ENCODE results near the gene PRKCA. TPM values are rescaled to one million over a fixed set of nuclear protein-coding genes. Genes with fewer than 3 reads are reported as not detected.

Gene PRKCA
- total and polyA plus RNA-seq, 2 experiments from 2014 or later = 6.4 to 35.4 TPM

- TF ChIP-seq POLR2AphosphoS5 (IDR thresholded peaks at IDR 0.05; ENCODE audit: low read depth) (no peak), ZNF462 (CRISPR knock-in tag; IDR thresholded peaks at IDR 0.05) (no peak), NANOG (IDR thresholded peaks at IDR 0.05; ENCODE audit: borderline replicate concordance) (no peak), ZNF114 (CRISPR knock-in tag; IDR thresholded peaks at IDR 0.05) (no peak), EZH2phosphoT487 (IDR thresholded peaks at IDR 0.05; ENCODE audit: unreplicated experiment) (no peak), STAT1 (IDR thresholded peaks at IDR 0.05; ENCODE audit: unreplicated experiment) (no peak), ETS1 (IDR thresholded peaks at IDR 0.05) (no peak), EZH2 (IDR thresholded peaks at IDR 0.05; ENCODE audit: low read depth, unreplicated experiment) (no peak), JUNB (IDR thresholded peaks at IDR 0.05; ENCODE audit: unreplicated experiment) (no peak), ZNF331 (CRISPR knock-in tag; IDR thresholded peaks at IDR 0.05; ENCODE audit: low read depth) (no peak)
- TF ChIP-seq, protein P1, sequence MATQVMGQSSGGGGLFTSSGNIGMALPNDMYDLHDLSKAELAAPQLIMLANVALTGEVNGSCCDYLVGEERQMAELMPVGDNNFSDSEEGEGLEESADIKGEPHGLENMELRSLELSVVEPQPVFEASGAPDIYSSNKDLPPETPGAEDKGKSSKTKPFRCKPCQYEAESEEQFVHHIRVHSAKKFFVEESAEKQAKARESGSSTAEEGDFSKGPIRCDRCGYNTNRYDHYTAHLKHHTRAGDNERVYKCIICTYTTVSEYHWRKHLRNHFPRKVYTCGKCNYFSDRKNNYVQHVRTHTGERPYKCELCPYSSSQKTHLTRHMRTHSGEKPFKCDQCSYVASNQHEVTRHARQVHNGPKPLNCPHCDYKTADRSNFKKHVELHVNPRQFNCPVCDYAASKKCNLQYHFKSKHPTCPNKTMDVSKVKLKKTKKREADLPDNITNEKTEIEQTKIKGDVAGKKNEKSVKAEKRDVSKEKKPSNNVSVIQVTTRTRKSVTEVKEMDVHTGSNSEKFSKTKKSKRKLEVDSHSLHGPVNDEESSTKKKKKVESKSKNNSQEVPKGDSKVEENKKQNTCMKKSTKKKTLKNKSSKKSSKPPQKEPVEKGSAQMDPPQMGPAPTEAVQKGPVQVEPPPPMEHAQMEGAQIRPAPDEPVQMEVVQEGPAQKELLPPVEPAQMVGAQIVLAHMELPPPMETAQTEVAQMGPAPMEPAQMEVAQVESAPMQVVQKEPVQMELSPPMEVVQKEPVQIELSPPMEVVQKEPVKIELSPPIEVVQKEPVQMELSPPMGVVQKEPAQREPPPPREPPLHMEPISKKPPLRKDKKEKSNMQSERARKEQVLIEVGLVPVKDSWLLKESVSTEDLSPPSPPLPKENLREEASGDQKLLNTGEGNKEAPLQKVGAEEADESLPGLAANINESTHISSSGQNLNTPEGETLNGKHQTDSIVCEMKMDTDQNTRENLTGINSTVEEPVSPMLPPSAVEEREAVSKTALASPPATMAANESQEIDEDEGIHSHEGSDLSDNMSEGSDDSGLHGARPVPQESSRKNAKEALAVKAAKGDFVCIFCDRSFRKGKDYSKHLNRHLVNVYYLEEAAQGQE (IDR thresholded peaks at IDR 0.05; ENCODE audit: unreplicated experiment) = no peak
- Histone ChIP-seq H3K4me2 (no peak overlapping the region), H4K20me1 (replicated peaks; ENCODE audit: insufficient read depth) (no peaks in the 10 kb centered on the region), H3K27ac (ENCODE audit: low read depth) (no peak overlapping the region), H3F3A (replicated peaks; ENCODE audit: low read depth) (0 out of 2 replicates have a peak, but pooled peaks cover 3% of the 10 kb centered on the region), H3K4me3 (no peak overlapping the region), H3K4me1 (ENCODE audit: insufficient read depth) (peaks cover 14% of the 10 kb centered on the region), H3K79me2 (replicated peaks; ENCODE audit: insufficient read depth) (no peaks in the 10 kb centered on the region), H3K9me2 (ENCODE audit: insufficient read depth) (no peaks in the 10 kb centered on the region), H3K36me3 (ENCODE audit: insufficient read depth) (no peaks in the 10 kb centered on the region), H2AFZ (no peak overlapping the region), H3K27me3 (ENCODE audit: insufficient read depth) (no peaks in the 10 kb centered on the region)
- Mint-ChIP-seq H3K4me3 (no peak overlapping the region), H3K27ac (no peak overlapping the region), H3K4me1 (peaks cover 43% of the 10 kb centered on the region), H3K9me3 (no peaks in the 10 kb centered on the region; the same call in 2 of the 3 replicates), H3K27me3 (ENCODE audit: insufficient read depth, low read depth, poor library complexity) (peaks cover 8% of the 10 kb centered on the region), H3K36me3 (ENCODE audit: low read depth) (no peaks in the 10 kb centered on the region; the same call in 2 of the 3 replicates)
- ATAC-seq = no peak
- no peak for DNase-seq (ENCODE audit: low spot score)
Measured at GRCh38 chr17:66782851-66783250, 480.4 kb downstream of the PRKCA start.
